ENCODE data around the gene CCDC3.
"Not testable (repeated sequence)": the region's sequence is repeated elsewhere in the genome, so short reads cannot be mapped to it uniquely, and the experiment has no call there.

CCDC3 gene

DNA sequence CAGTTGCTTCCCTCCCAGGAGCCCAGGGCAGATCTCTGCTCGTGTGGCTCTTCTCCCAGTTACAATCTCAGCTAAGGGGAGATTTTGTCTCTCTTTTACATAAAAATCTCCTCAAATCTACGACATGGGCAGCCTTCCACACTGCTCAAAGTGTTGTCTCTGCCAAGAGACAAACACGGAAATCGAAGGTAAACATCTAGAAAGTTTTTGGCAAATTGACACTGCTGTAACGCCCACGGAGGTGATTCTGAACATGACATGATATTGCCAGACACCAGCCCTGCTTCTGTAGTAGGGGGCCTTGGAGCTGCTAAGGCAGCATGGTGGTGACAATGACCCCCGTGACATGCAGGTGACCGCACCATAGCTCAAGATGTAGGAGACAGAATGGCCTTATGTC, 128.3 kb downstream of the CCDC3 start:
- no peak for FAIRE-seq
- DNase-seq (ENCODE audit: insufficient read length), result no peak
- TF ChIP-seq POLR2A (IDR thresholded peaks at IDR 0.05; ENCODE audit: low read depth, low read length) (no peak), POLR2AphosphoS5 (IDR thresholded peaks at IDR 0.05; ENCODE audit: low read depth, low read length) (no peak), TAF1 (IDR thresholded peaks at IDR 0.05; ENCODE audit: borderline replicate concordance, low read depth, low read length) (no peak)

GRCh38 chr10:12872577-12872976, 128.9 kb downstream of the CCDC3 start:
- FAIRE-seq (no peak), DNase-seq (ENCODE audit: insufficient read length) (no peak)
- TF ChIP-seq POLR2AphosphoS5 (IDR thresholded peaks at IDR 0.05; ENCODE audit: low read depth, low read length) (no peak), TAF1 (IDR thresholded peaks at IDR 0.05; ENCODE audit: borderline replicate concordance, low read depth, low read length) (no peak), POLR2A (IDR thresholded peaks at IDR 0.05; ENCODE audit: low read depth, low read length) (no peak)

GRCh38 chr10:12869427-12869826, 132.1 kb downstream of the CCDC3 start:
- DNase-seq (ENCODE audit: insufficient read length) (no peak), FAIRE-seq (no peak)
- TF ChIP-seq POLR2A (IDR thresholded peaks at IDR 0.05; ENCODE audit: low read depth, low read length) (no peak), POLR2AphosphoS5 (IDR thresholded peaks at IDR 0.05; ENCODE audit: low read depth, low read length) (no peak), TAF1 (IDR thresholded peaks at IDR 0.05; ENCODE audit: borderline replicate concordance, low read depth, low read length) (no peak)

DNA sequence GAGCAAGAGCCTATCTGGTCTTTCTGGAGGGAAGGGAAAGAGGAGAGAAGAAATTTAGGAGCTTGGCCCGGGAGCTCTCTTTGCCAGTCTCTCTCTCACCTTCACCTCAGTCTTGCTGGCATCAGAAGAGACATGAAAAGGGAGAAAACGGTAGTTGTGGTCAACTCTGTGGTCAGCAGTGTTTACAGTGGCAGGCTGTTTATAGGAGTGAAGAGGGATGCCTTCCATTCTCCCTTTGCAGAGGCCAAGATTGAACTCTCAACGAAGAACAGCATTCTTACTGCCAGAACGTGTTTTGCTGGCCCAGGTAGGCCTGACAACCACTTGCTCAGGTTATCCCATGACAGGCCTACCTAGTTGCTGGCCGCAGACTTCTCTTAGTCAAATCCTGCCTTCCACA, 133.3 kb downstream of the CCDC3 start:
- no peak for DNase-seq (ENCODE audit: insufficient read length)
- TF ChIP-seq POLR2A (IDR thresholded peaks at IDR 0.05; ENCODE audit: low read depth, low read length) (no peak), TAF1 (IDR thresholded peaks at IDR 0.05; ENCODE audit: borderline replicate concordance, low read depth, low read length) (no peak), POLR2AphosphoS5 (IDR thresholded peaks at IDR 0.05; ENCODE audit: low read depth, low read length) (no peak)
- FAIRE-seq, result no peak

DNA sequence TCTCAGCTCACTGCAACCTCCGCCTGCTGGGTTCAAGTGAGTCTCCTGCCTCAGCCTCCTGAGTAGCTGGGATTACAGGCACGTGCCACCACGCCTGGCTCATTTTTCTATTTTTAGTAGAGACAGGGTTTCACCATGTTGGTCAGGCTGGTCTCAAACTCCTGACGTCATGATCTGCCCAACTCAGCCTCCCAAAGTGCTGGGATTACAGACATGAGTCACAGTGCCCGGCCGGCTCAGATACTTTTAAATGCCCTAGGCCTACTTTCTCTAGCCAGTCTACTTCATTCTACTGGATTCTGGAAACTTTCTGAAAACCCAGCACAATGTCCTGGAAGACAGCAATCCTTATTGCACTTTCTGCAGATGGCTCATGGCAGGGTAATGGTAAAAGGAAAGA, 136.0 kb downstream of the CCDC3 start:
- FAIRE-seq; DNase-seq (ENCODE audit: insufficient read length): not testable (repeated sequence)

GRCh38 chr10:12862459-12862858, 139.1 kb downstream of the CCDC3 start:
- DNase-seq (ENCODE audit: insufficient read length) (no peak), FAIRE-seq (no peak)
- TF ChIP-seq POLR2AphosphoS5 (IDR thresholded peaks at IDR 0.05; ENCODE audit: low read depth, low read length) (no peak), TAF1 (IDR thresholded peaks at IDR 0.05; ENCODE audit: borderline replicate concordance, low read depth, low read length) (no peak), POLR2A (IDR thresholded peaks at IDR 0.05; ENCODE audit: low read depth, low read length) (no peak)

DNA sequence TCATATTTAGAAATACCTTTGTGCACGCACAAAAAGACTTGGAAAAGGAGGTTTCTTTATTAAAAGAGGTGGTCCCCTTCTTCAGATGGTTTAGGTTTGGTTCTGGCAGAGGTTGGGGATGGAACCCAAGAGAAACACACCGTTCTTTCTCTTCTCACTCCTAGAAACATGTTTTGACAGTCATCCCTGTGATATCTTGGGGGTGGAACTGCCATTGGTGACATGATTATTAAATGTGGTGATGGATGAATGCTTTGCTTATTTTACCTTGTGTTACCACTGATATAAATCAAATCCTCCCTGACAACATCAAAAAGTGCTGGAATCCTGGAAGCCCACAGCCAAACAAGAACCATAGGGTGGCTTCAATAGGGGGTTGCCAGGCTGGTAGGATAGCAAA, 146.5 kb downstream of the CCDC3 start:
- TF ChIP-seq POLR2A (IDR thresholded peaks at IDR 0.05; ENCODE audit: low read depth, low read length) (no peak), TAF1 (IDR thresholded peaks at IDR 0.05; ENCODE audit: borderline replicate concordance, low read depth, low read length) (no peak), POLR2AphosphoS5 (IDR thresholded peaks at IDR 0.05; ENCODE audit: low read depth, low read length) (no peak)
- FAIRE-seq (no peak), DNase-seq (ENCODE audit: insufficient read length) (no peak)

- FAIRE-seq (no peak), DNase-seq (ENCODE audit: insufficient read length) (no peak)
- TF ChIP-seq POLR2AphosphoS5 (IDR thresholded peaks at IDR 0.05; ENCODE audit: low read depth, low read length) (no peak), POLR2A (IDR thresholded peaks at IDR 0.05; ENCODE audit: low read depth, low read length) (no peak), TAF1 (IDR thresholded peaks at IDR 0.05; ENCODE audit: borderline replicate concordance, low read depth, low read length) (no peak)
Observed at GRCh38 chr10:12852687-12853086, 148.8 kb downstream of the CCDC3 start.

- DNase-seq (ENCODE audit: insufficient read length) (no peak), FAIRE-seq (no peak)
- TF ChIP-seq POLR2AphosphoS5 (IDR thresholded peaks at IDR 0.05; ENCODE audit: low read depth, low read length), result no peak
- no peak for TF ChIP-seq POLR2A (IDR thresholded peaks at IDR 0.05; ENCODE audit: low read depth, low read length)
- TF ChIP-seq TAF1 (IDR thresholded peaks at IDR 0.05; ENCODE audit: borderline replicate concordance, low read depth, low read length), result no peak
Observed at GRCh38 chr10:12849319-12850181, 152.0 kb downstream of the CCDC3 start.

- FAIRE-seq (no peak), DNase-seq (ENCODE audit: insufficient read length) (no peak)
- no peak for TF ChIP-seq POLR2A (IDR thresholded peaks at IDR 0.05; ENCODE audit: low read depth, low read length)
- no peak for TF ChIP-seq TAF1 (IDR thresholded peaks at IDR 0.05; ENCODE audit: borderline replicate concordance, low read depth, low read length)
Observed at GRCh38 chr10:12848439-12849173, 152.9 kb downstream of the CCDC3 start.

- no peak for FAIRE-seq
- no peak for DNase-seq (ENCODE audit: insufficient read length)
Observed at GRCh38 chr10:12847361-12847975, 154.0 kb downstream of the CCDC3 start.

More at GRCh38 chr10:12847361-12847975, 154.0 kb downstream of the CCDC3 start:
- TF ChIP-seq POLR2A (IDR thresholded peaks at IDR 0.05; ENCODE audit: low read depth, low read length) (no peak), TAF1 (IDR thresholded peaks at IDR 0.05; ENCODE audit: borderline replicate concordance, low read depth, low read length) (no peak), POLR2AphosphoS5 (IDR thresholded peaks at IDR 0.05; ENCODE audit: low read depth, low read length) (no peak)

Measured in GM12892 (cell line).